Activated T-cell treated with anti-CD3 and anti-CD28 coated beads for 24 hours (primary cell): ENCODE results near the gene HS3ST2.
"Not testable (repeated sequence)": the region's sequence is repeated elsewhere in the genome, so short reads cannot be mapped to it uniquely, and the experiment has no call there.

Source experiments
- DNase-seq: peaks from one replicate; pipeline ENCODE4 v3.0.0-alpha.2; 2020; ENCODE audit warnings: low read depth

The HS3ST2 gene

GRCh38 chr16:22813223-22813947, 577 bp upstream of the HS3ST2 start:
- DNase-seq = peak; percentile 16

- no peak for DNase-seq
These were observed 746 bp downstream of the HS3ST2 start for GRCh38 chr16:22814711-22815105.

- DNase-seq = no peak
These were observed 1.9 kb downstream of the HS3ST2 start for GRCh38 chr16:22815863-22816262.

GRCh38 chr16:22816475-22816874, 2.5 kb downstream of the HS3ST2 start:
- DNase-seq = no peak

GRCh38 chr16:22818736-22819135, 4.8 kb downstream of the HS3ST2 start:
- not testable (repeated sequence) for DNase-seq

GRCh38 chr16:22838681-22839080, 24.7 kb downstream of the HS3ST2 start:
- DNase-seq = no peak

GRCh38 chr16:22842031-22842430, 28.1 kb downstream of the HS3ST2 start:
- not testable (repeated sequence) for DNase-seq

GRCh38 chr16:22843122-22843521, 29.2 kb downstream of the HS3ST2 start:
- DNase-seq = no peak

- DNase-seq = no peak
These were observed 29.9 kb downstream of the HS3ST2 start for GRCh38 chr16:22843856-22844255.

GRCh38 chr16:22844416-22844815, 30.5 kb downstream of the HS3ST2 start:
- DNase-seq = no peak

GRCh38 chr16:22847100-22847499, 33.1 kb downstream of the HS3ST2 start:
- no peak for DNase-seq

GRCh38 chr16:22847690-22848089, 33.7 kb downstream of the HS3ST2 start:
- no peak for DNase-seq

GRCh38 chr16:22848451-22848850, 34.5 kb downstream of the HS3ST2 start:
- DNase-seq = no peak

GRCh38 chr16:22849517-22849916, 35.6 kb downstream of the HS3ST2 start:
- no peak for DNase-seq

- DNase-seq = no peak
These were observed 41.3 kb downstream of the HS3ST2 start for GRCh38 chr16:22855231-22855630.

- no peak for DNase-seq
These were observed 43.5 kb downstream of the HS3ST2 start for GRCh38 chr16:22857296-22858025.

- DNase-seq = no peak
These were observed 46.0 kb downstream of the HS3ST2 start for GRCh38 chr16:22859925-22860324.

GRCh38 chr16:22861580-22861979, 47.6 kb downstream of the HS3ST2 start:
- no peak for DNase-seq

- no peak for DNase-seq
These were observed 48.1 kb downstream of the HS3ST2 start for GRCh38 chr16:22862046-22862445.

- DNase-seq = no peak
These were observed 50.4 kb downstream of the HS3ST2 start for GRCh38 chr16:22864375-22864774.

GRCh38 chr16:22868593-22869224, 54.7 kb downstream of the HS3ST2 start:
- no peak for DNase-seq

- DNase-seq = no peak
These were observed 57.9 kb downstream of the HS3ST2 start for GRCh38 chr16:22871861-22872260.

- no peak for DNase-seq
These were observed 60.4 kb downstream of the HS3ST2 start for GRCh38 chr16:22874394-22874793.
